Posterior cingulate gyrus (tissue), 11 donors: ENCODE measurements around the gene NGEF.
"Not testable (repeated sequence)": the region's sequence is repeated elsewhere in the genome, so short reads cannot be mapped to it uniquely, and the experiment has no call there.

Source experiments
- DNase-seq, 10 donors: peaks; one replicate each; pipeline versions ENCODE4 v3.0.0 to v3.0.0-alpha.2; 2020 to 2021; ENCODE audit warnings: mixed read lengths in 3 of 10
- intact Hi-C: fragments of 100-400 bp; cut with DNase I; formaldehyde crosslinking; loops from one replicate; pipeline ENCODE4 v1.15.1; 2023

The NGEF gene

DNA sequence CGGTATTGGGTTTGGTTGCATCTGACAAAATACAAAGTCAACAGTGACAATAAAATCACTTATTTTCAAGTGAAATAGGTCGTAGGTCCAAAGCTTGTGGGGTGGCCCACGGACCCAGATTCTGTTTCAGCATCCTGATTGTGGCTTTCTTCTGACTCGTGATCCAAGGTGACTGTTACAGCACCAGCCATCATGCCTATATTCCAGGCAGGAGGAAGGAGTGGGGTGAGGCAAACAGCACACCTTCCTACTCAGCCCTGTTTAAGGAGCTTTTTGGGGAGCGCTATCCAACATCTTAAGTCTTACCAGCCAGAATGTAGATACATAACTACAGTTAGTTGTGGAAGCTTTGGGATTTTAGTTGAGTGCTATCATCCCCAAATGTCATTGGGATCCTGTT is 151.7 kb downstream of the NGEF start:
- intact Hi-C loops = no loop called here
- no peak for DNase-seq

GRCh38 chr2:232860593-232861241 is 152.3 kb downstream of the NGEF start:
- no peak for DNase-seq
- intact Hi-C loops = no loop called here

DNA sequence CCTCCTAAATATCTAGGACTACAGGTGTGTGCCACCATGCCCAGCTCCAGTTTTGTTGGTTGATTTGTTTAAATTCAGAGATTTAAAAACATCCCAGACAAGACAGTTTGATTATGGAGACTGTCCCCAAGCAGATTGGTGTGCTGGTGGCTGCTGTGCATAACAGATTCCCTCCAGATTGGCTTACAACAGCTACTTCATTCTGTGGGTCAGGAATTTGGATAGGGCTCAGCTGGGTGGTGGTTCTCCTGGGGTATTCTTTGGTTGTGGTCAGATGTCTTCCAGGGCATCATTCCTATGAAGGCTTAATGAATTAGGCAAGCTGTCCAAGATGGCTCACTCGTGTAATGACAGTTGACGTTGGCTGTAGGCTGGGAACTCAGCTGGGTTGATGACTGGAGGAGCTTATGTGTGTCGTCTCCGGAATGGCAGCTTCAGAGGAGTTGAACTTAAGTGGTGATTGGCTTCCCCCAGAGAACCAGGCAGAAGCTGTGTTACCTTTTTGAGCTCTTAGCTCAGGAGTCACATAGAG is 153.6 kb downstream of the NGEF start:
- DNase-seq = no peak
- intact Hi-C loops = no loop called here

DNA sequence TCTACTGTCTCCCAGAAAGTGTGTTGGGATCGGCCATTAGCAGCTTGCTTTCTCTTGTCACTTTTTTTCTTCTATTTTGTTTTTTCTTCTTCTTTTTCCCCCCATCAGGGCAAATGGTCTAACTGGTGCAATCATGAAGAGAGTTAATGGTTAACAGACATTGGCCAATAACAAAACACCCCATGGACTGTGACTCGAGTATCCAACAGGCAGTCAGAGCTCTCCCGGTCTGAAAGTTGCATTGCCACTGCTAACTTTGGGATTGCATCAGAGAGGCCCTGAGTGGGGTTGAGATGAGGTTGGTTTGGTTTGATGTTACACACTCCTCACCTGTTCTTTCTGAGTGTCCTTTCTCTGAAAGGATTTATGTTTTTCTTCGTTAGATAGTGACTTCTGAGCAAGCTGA is 155.9 kb downstream of the NGEF start:
- intact Hi-C loops = no loop called here
- no peak for DNase-seq

- DNase-seq = no peak
- intact Hi-C loops = no loop called here
Measured at GRCh38 chr2:232854082-232854481, 159.0 kb downstream of the NGEF start.

DNA sequence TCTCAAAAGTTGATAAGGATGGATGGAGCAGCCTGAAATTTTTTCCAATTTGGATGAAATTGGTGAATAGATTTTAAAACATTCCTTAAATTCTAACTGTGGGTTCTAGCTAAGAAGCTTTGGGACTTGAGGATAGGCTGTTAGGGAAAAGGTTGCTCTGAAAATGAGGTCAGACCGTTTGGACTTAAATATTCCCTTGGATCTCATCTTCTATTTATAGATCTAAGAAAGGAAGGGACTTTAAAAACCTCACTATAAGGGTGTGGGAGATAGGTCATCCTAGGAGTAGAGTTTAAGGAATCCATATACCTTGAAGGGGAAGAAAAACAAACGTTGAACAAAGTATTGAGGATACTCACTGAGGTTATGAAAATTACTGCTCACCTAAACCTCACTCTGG is 160.4 kb downstream of the NGEF start:
- intact Hi-C loops = loop anchor here (1.0 to 2.0 kb wide), 3 partner anchors 176 to 398 kb away; partner anchors contain the start of gene ATG16L1
- no peak for DNase-seq

DNA sequence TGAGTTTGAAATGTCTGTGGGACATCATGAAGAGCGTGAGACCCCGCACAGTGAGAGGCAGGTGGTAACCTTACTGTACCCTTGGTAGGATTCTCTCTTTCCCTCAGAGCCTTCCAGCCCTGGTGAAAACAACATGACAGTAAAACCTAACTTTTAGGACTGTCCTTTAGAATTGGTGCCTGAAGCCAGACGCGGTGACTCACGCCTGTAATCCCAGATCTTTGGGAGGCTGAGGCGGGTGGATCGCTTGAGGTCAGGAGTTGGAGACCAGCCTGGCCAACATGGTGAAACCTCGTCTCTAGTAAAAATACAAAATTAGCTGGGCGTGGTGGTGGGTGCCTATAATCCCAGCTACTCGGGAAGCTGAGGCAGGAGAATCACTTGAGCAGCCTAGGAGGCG is 161.0 kb downstream of the NGEF start:
- DNase-seq = not testable (repeated sequence)
- intact Hi-C loops = loop anchor here (2.0 kb wide), 2 partner anchors 177 to 399 kb away; partner anchors contain the start of gene ATG16L1

DNA sequence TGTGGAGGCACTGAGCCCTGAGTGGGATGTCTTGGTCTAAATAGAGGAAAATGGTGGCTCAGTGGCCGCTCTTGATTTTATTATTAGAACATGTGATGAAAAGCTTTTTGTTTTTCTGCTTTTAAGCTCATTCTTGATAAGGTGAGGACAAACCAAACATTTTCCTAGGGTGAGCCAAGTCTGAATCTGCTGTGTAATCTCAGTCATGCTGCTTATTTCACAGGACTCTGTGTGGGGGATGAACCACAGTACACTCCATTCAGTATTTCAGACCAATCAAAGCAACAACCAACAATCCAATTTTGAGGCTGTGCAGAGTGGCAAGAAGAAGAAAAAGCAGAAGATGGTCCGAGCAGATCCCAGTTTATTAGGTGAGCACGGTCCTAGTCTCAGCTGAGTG is 163.0 kb downstream of the NGEF start:
- intact Hi-C loops = no loop called here
- no peak for DNase-seq

- intact Hi-C loops = loop anchor here (10.0 kb wide), 1 partner anchor 241 kb away; no protein-coding TSS in a partner anchor
- DNase-seq = no peak
Measured at GRCh38 chr2:232846055-232846454, 167.0 kb downstream of the NGEF start.

GRCh38 chr2:232843834-232844233 is 169.2 kb downstream of the NGEF start:
- intact Hi-C loops = loop anchor here (10.0 kb wide), 1 partner anchor 239 kb away; no protein-coding TSS in a partner anchor
- DNase-seq = peak in 5 of 10 donors; percentile 23 to 89 (median 48)

DNA sequence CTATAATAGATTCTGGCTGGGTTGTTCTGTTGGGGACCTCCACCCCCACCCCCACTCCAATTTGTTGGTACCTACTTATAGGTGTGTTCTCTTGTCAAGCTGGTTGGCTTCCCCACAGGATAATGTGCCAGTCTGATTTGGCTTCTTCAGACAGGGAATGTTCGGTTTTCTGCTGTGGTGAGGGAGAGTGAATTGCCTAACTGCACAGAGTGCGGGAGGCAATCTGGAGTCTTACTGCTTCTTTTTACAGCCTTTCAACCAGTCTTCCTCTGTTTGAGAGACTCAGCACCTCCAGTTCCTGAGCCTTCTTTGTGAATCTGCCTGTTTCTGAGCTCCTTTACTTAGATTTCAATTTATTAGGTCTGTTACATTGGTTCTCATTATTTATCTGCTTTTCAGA is 170.4 kb downstream of the NGEF start:
- no peak for DNase-seq
- intact Hi-C loops = loop anchor here (10.0 kb wide), 1 partner anchor 238 kb away; no protein-coding TSS in a partner anchor

DNA sequence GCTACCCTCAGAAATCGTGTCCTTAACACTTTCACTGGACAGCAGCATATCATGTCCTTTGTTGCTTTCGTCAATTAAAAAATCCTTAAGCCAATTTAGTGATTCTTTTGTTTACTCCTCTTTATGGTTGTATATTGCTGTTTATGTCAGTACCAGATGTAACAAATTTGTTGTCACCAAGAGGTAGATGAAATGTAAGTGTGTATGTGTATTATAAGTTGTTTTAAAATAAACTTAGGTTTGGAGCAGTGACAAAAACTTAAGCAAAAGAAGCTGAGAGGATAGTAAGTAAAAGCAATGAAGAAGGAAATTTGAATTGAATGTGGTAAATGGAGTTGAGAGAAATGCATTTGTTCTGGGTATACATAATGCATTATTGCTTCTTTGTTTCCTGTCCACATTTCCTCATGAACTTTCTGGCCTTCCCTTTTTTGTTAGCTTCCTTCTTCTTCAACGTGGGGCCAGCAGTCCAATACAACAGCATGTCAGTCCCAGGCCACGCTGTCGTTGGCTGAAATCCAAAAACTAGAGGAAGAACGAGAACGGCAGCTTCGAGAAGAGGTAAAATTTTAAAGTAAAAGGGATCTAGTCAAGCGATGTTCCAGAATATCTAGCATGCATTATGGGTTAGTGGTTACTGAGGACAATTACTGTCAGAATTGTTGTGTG is 173.5 kb downstream of the NGEF start:
- DNase-seq = peak in 1 of 10 donors; percentile 31
- intact Hi-C loops = loop anchor here (10.0 kb wide), 1 partner anchor 235 kb away; no protein-coding TSS in a partner anchor

GRCh38 chr2:232838406-232838874 is 174.6 kb downstream of the NGEF start:
- no peak for DNase-seq
- intact Hi-C loops = no loop called here

DNA sequence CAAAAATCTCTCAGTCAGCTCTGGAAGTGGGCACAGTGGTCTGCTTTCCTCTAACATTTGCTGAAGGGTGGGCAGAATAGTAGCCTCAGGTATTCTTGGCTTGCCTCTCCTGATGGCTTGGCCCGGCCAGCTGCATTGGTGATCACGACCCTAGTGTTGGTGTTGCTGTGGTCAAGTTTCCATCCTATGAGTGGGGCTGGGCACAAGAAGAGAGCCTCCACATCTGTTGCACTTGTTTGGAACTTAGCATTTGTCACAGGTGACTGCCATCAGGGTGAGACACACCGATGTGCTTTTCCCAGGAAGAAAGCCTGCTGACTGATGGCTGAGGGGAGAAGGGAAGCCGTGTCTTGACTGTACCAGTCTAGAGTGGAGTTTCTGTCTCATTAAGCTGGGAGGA is 176.1 kb downstream of the NGEF start:
- intact Hi-C loops = no loop called here
- no peak for DNase-seq

GRCh38 chr2:232835687-232836208 is 177.3 kb downstream of the NGEF start:
- no peak for DNase-seq
- intact Hi-C loops = no loop called here

DNA sequence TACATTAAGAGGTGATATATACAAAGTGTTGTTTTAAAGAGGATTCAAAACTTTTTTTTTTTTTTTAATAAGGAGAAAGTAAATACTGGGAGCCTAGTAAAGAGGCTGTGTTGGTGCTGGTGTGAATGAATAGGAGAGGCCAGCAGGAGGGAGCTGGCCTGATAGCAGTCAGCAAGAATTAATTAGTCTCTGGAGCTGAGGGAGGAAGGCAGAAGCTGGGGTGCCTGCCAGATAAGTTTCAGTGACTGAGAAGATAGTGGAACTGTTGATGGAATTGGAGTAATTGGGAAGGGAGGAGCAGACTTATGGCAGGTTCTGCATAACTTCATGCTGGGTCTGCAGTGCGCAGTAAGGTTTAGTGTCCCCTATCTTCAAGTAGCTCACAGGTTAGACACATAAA is 179.2 kb downstream of the NGEF start:
- no peak for DNase-seq

GRCh38 chr2:232831496-232831895 is 181.6 kb downstream of the NGEF start:
- intact Hi-C loops = no loop called here
- no peak for DNase-seq

More for the DNA sequence above, 179.2 kb downstream of the NGEF start:
- intact Hi-C loops = no loop called here

DNA sequence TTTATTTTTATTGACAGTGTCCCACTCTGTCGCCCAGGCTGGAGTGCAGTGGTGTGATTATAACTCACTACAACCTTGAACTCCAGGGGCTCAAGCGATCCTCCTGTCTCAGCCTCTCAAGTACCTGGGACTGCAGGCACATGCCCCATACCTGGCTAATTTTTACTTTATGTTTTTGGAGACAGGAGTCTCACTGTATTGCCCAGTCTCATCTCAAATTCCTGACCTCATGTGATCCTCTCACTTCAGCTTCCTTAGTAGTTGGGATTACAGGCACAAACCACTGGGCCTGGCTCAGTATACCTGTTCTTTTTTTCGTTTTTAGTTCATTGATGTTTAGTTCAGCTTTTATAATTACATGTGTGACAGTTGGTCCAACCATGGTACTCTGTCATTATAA is 183.1 kb downstream of the NGEF start:
- DNase-seq = no peak
- intact Hi-C loops = no loop called here
